ENCODE measurements around the gene CPPED1. TPM values are rescaled to one million over a fixed set of nuclear protein-coding genes. Genes with fewer than 3 reads are reported as not detected.

Gene CPPED1
- total RNA-seq, 1 donor from 2014 or later = 13.2 TPM

DNA sequence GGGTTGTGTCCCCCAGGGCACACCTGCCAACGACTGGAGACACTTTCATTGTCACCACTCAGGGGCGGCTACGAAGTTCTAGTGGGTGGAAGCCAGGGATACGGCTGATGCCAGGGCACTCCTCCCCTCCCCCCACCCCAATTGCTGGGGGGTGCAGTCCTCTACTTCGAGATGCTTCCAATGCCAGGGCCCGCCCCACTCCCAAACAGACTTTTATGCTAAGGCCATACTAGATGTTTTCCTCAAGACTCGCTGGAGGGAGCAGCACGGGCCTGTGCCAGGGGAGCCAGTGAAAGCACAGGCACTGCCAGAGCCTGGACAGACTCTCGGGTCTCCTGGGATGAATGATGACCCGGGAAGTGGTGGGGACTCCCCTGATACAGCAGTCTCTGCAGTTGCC lies 178.0 kb downstream of the CPPED1 start:
- H3K4me3 Mint-ChIP-seq (ENCODE audit: low read depth) = no peak overlapping the region
- no peak for DNase-seq (ENCODE audit: low spot score, unreplicated experiment)
- H3K4me1 Mint-ChIP-seq (ENCODE audit: low read depth) = no peaks in the 10 kb centered on the region
- no peak overlapping the region for H3K27ac Mint-ChIP-seq
- H3K9me3 Mint-ChIP-seq (ENCODE audit: low read depth) = no peaks in the 10 kb centered on the region
- TF ChIP-seq, protein P1, sequence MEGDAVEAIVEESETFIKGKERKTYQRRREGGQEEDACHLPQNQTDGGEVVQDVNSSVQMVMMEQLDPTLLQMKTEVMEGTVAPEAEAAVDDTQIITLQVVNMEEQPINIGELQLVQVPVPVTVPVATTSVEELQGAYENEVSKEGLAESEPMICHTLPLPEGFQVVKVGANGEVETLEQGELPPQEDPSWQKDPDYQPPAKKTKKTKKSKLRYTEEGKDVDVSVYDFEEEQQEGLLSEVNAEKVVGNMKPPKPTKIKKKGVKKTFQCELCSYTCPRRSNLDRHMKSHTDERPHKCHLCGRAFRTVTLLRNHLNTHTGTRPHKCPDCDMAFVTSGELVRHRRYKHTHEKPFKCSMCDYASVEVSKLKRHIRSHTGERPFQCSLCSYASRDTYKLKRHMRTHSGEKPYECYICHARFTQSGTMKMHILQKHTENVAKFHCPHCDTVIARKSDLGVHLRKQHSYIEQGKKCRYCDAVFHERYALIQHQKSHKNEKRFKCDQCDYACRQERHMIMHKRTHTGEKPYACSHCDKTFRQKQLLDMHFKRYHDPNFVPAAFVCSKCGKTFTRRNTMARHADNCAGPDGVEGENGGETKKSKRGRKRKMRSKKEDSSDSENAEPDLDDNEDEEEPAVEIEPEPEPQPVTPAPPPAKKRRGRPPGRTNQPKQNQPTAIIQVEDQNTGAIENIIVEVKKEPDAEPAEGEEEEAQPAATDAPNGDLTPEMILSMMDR (IDR thresholded peaks at IDR 0.05; ENCODE audit: unreplicated experiment) = no peak
- no peaks in the 10 kb centered on the region for H3K27me3 Mint-ChIP-seq
- no peaks in the 10 kb centered on the region for H3K36me3 Mint-ChIP-seq (ENCODE audit: insufficient read depth)

GRCh38 chr16:12625068-12625467 lies 178.6 kb downstream of the CPPED1 start:
- no peak overlapping the region for H3K27ac Mint-ChIP-seq
- no peaks in the 10 kb centered on the region for H3K9me3 Mint-ChIP-seq (ENCODE audit: low read depth)
- no peaks in the 10 kb centered on the region for H3K27me3 Mint-ChIP-seq
- no peaks in the 10 kb centered on the region for H3K4me1 Mint-ChIP-seq (ENCODE audit: low read depth)
- no peak for DNase-seq (ENCODE audit: low spot score, unreplicated experiment)
- TF ChIP-seq, protein P1 (IDR thresholded peaks at IDR 0.05; ENCODE audit: unreplicated experiment) = no peak
- H3K36me3 Mint-ChIP-seq (ENCODE audit: insufficient read depth) = no peaks in the 10 kb centered on the region
- H3K4me3 Mint-ChIP-seq (ENCODE audit: low read depth) = no peak overlapping the region

- Mint-ChIP-seq H3K4me3 (ENCODE audit: low read depth) (no peak overlapping the region), H3K9me3 (ENCODE audit: low read depth) (no peaks in the 10 kb centered on the region), H3K36me3 (ENCODE audit: insufficient read depth) (no peaks in the 10 kb centered on the region), H3K27me3 (no peaks in the 10 kb centered on the region), H3K27ac (no peak overlapping the region), H3K4me1 (ENCODE audit: low read depth) (no peaks in the 10 kb centered on the region)
- DNase-seq (ENCODE audit: low spot score, unreplicated experiment) = no peak
- TF ChIP-seq, protein P1 (IDR thresholded peaks at IDR 0.05; ENCODE audit: unreplicated experiment) = no peak
Observed at GRCh38 chr16:12620150-12620549, 183.5 kb downstream of the CPPED1 start.

DNA sequence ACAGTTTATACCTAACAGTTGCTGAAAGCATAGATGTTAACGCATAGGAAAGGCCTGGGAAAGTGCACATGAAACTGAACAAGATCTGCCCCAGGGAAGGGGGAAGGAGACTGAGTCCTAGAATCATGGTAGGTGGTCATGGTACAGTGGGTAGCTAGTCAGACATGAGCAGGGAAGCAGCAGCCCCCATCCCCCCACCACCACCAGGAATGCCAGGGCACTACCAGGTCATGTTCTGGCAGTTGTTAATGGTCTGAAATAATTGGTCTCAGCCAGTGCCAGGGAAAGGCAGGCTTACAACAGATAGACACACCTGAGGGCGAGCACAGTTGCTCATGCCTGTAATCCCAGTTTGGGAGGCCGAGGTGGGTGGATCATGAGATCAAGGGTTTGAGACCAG lies 185.2 kb downstream of the CPPED1 start:
- no peaks in the 10 kb centered on the region for H3K9me3 Mint-ChIP-seq (ENCODE audit: low read depth)
- peaks cover 8% of the 10 kb centered on the region for H3K4me1 Mint-ChIP-seq (ENCODE audit: low read depth)
- no peaks in the 10 kb centered on the region for H3K36me3 Mint-ChIP-seq (ENCODE audit: insufficient read depth)
- no peak overlapping the region for H3K27ac Mint-ChIP-seq
- no peak for DNase-seq (ENCODE audit: low spot score, unreplicated experiment)
- TF ChIP-seq, protein P1 (IDR thresholded peaks at IDR 0.05; ENCODE audit: unreplicated experiment) = no peak
- no peaks in the 10 kb centered on the region for H3K27me3 Mint-ChIP-seq
- H3K4me3 Mint-ChIP-seq (ENCODE audit: low read depth) = no peak overlapping the region

- TF ChIP-seq, protein P1 (IDR thresholded peaks at IDR 0.05; ENCODE audit: unreplicated experiment) = no peak
Observed at GRCh38 chr16:12617401-12617819, 186.3 kb downstream of the CPPED1 start.

More at GRCh38 chr16:12617401-12617819, 186.3 kb downstream of the CPPED1 start:
- no peaks in the 10 kb centered on the region for H3K9me3 Mint-ChIP-seq (ENCODE audit: low read depth)
- H3K4me1 Mint-ChIP-seq (ENCODE audit: low read depth) = peaks cover 18% of the 10 kb centered on the region
- no peak for DNase-seq (ENCODE audit: low spot score, unreplicated experiment)
- H3K27me3 Mint-ChIP-seq = no peaks in the 10 kb centered on the region
- no peak overlapping the region for H3K27ac Mint-ChIP-seq
- H3K4me3 Mint-ChIP-seq (ENCODE audit: low read depth) = no peak overlapping the region
- H3K36me3 Mint-ChIP-seq (ENCODE audit: insufficient read depth) = no peaks in the 10 kb centered on the region

Data from progenitor cell of endocrine pancreas (in vitro differentiated cells).